Endothelial cell (in vitro differentiated cells): ENCODE results near the gene LAG3. TPM values are rescaled to one million over a fixed set of nuclear protein-coding genes. Genes with fewer than 3 reads are reported as not detected.

ENCODE experiments used
- DNase-seq: peaks from one replicate; pipeline ENCODE4 v3.0.0; 2021; ENCODE audit warnings: low spot score
- H3K27ac Mint-ChIP-seq: one replicate; pipeline ENCODE4 v1.8.0; 2021; ENCODE audit warnings: mixed read lengths, inconsistent platforms; ENCODE audit not compliant: unreplicated experiment
- H3K27me3 Mint-ChIP-seq: one replicate; pipeline ENCODE4 v1.8.0; 2021; ENCODE audit warnings: mild to moderate bottlenecking, moderate library complexity, mixed read lengths, inconsistent platforms; ENCODE audit not compliant: unreplicated experiment
- H3K36me3 Mint-ChIP-seq: one replicate; pipeline ENCODE4 v1.8.0; 2021; ENCODE audit warnings: mild to moderate bottlenecking, low read depth, mixed read lengths, inconsistent platforms; ENCODE audit not compliant: unreplicated experiment
- H3K4me1 Mint-ChIP-seq: one replicate; pipeline ENCODE4 v1.8.0; 2021; ENCODE audit warnings: mild to moderate bottlenecking, mixed read lengths, inconsistent platforms; ENCODE audit not compliant: unreplicated experiment
- H3K4me3 Mint-ChIP-seq: one replicate; pipeline ENCODE4 v1.8.0; 2021; ENCODE audit warnings: mild to moderate bottlenecking, mixed read lengths, inconsistent platforms; ENCODE audit not compliant: unreplicated experiment
- H3K9me3 Mint-ChIP-seq: one replicate; pipeline ENCODE4 v1.8.0; 2021; ENCODE audit warnings: mixed read lengths, inconsistent platforms; ENCODE audit not compliant: unreplicated experiment
- total RNA-seq: library from RNA; stranded (reverse); fragmentation: NEBNext Ultra II Directional; extraction: Animal tissue kit (Norgen Biotek cat#: 25700); gene quantifications from one replicate; pipeline ENCODE4 v1.2.1, GENCODE V29; 2021; ENCODE audit not compliant: unreplicated experiment
- TF ChIP-seq, protein P1 (sequence below): fragments of 200-600 bp; sonication (generic); IDR thresholded peaks from one replicate; pipeline ENCODE4 v1.5.0; 2021; ENCODE audit warnings: antibody characterized with exemption; ENCODE audit not compliant: unreplicated experiment

LAG3 gene
- total RNA-seq, 1 donor from 2014 or later: 7.6 TPM

DNA sequence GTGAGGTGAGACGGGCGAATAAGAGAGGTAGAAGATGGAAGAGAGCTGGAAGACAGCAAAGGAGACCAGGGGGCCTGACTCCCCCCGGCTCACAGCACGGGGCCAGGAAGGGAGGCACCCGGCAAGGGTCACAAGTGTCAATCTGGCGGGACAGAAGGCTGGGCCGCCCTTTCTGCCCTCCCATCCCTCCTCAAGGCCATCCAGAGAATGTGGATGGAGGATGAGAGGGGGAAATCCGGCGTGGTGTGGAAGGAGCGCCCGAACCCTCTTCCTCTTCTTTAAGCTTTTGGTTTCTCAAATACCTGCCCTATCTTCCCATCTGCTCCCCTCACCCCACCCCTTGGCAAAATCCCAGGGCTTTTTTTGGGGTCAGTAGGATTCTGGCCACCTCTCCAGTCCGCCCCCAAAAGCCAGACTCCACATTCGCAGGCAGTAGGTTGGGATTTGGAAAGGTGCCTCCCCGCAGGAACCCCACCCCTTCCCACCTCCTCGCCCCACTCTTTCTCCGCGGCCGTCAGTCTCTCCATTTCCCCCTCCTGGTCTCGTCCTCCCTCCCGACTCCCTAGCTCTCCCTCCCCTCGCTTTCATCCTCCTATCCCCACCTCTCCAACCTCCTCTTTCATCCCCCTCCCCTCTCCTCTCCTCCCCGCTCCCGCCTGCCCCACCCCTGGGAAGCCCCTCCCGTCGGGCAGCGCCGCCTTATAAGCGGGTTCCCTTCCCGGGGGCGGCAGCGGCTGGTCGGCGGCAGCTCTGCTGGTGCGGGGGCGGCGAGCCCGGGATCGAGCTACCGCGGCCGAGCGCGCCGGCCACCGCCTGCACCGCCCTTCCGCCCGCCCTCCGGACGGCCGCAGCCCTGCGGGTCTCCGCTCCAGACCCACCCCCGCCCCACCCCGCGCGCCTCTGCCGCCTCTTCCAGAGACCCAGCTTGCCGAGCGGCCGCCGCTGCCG, 6.4 kb upstream of the LAG3 start, which contains the start of gene PTMS:
TSS of gene PTMS (plus strand) at position 730 of the 948 bp plus-strand sequence. CDS start 343 bp downstream, outside the sequence.
- DNase-seq: peak; percentile 79
- peaks cover 31% of the 10 kb centered on the region for H3K27me3 Mint-ChIP-seq
- peaks cover 56% of the 10 kb centered on the region for H3K4me1 Mint-ChIP-seq
- peak within 1 kb of the TSS; percentile 90 for H3K27ac Mint-ChIP-seq
- peak within 1 kb of the TSS; percentile 99 for H3K4me3 Mint-ChIP-seq
- TF ChIP-seq, protein P1, sequence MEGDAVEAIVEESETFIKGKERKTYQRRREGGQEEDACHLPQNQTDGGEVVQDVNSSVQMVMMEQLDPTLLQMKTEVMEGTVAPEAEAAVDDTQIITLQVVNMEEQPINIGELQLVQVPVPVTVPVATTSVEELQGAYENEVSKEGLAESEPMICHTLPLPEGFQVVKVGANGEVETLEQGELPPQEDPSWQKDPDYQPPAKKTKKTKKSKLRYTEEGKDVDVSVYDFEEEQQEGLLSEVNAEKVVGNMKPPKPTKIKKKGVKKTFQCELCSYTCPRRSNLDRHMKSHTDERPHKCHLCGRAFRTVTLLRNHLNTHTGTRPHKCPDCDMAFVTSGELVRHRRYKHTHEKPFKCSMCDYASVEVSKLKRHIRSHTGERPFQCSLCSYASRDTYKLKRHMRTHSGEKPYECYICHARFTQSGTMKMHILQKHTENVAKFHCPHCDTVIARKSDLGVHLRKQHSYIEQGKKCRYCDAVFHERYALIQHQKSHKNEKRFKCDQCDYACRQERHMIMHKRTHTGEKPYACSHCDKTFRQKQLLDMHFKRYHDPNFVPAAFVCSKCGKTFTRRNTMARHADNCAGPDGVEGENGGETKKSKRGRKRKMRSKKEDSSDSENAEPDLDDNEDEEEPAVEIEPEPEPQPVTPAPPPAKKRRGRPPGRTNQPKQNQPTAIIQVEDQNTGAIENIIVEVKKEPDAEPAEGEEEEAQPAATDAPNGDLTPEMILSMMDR: no peak
- no peaks in the 10 kb centered on the region for H3K9me3 Mint-ChIP-seq
- peaks cover 24% of the 10 kb centered on the region for H3K36me3 Mint-ChIP-seq

GRCh38 chr12:6766651-6767349, 5.5 kb upstream of the LAG3 start:
- TF ChIP-seq, protein P1: peak; percentile 28
- Mint-ChIP-seq H3K27ac (peak overlapping the region; percentile 89), H3K27me3 (peaks cover 37% of the 10 kb centered on the region), H3K9me3 (no peaks in the 10 kb centered on the region), H3K4me1 (peaks cover 64% of the 10 kb centered on the region), H3K36me3 (peaks cover 31% of the 10 kb centered on the region), H3K4me3 (peak overlapping the region; percentile 99)
- DNase-seq: peak; percentile 79

DNA sequence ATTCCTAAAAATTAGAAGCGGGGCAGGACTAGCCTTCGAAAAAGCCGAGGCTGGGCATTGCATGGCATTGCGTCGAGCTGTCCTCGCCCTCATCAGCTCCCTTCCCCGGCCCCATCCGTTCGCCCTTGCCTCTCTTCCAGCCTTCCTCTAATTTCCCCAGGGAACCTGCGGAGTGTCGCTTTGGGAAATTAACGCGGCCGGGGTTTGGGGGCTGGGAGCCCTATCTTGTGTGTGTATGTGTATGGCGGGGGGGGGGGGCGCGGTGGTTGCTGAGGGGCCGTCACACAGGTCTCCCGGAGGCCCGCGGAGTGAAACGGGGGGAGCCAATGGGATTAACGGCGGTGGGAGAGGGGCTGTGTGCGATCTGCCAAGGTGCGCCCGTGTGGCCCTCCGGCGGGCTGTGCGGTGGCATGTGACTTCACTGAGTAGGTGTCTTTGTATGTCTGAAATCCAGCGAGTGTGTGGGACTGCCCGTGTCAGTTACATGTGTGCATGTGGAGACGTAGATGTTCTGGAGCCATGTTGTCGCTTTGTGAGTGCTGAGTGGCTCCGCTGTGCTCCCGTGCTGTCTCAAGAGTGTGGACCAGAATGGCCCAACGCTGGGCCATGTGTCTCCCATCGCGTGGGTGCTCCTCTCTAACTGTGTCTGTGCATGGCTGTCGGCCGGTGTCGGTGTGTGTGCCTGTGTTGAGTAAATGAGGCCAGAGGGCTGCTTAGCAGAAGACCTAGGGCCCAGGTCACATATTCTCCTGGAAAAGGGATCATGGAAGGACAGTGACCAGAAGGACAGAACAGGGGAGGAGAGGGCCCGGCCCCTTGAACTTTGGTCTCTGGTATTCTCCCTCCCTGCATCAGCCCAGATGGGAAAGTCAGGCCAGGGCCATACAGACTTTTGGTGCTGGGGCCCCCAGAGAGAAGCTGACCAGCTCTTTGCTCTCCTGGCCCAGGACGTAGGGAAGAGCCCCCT, 4.7 kb upstream of the LAG3 start:
- H3K27ac Mint-ChIP-seq: peak overlapping the region; percentile 90
- no peak for DNase-seq
- peaks cover 64% of the 10 kb centered on the region for H3K4me1 Mint-ChIP-seq
- no peaks in the 10 kb centered on the region for H3K9me3 Mint-ChIP-seq
- TF ChIP-seq, protein P1: no peak
- H3K4me3 Mint-ChIP-seq: peak overlapping the region; percentile 99
- peaks cover 34% of the 10 kb centered on the region for H3K36me3 Mint-ChIP-seq
- H3K27me3 Mint-ChIP-seq: peaks cover 37% of the 10 kb centered on the region

GRCh38 chr12:6768437-6768914, 3.8 kb upstream of the LAG3 start:
- peaks cover 37% of the 10 kb centered on the region for H3K27me3 Mint-ChIP-seq
- H3K27ac Mint-ChIP-seq: peak overlapping the region; percentile 90
- no peak for DNase-seq
- H3K4me1 Mint-ChIP-seq: peaks cover 62% of the 10 kb centered on the region
- peaks cover 37% of the 10 kb centered on the region for H3K36me3 Mint-ChIP-seq
- TF ChIP-seq, protein P1: no peak
- H3K9me3 Mint-ChIP-seq: no peaks in the 10 kb centered on the region
- H3K4me3 Mint-ChIP-seq: peak overlapping the region; percentile 99
